NCI-H774 (cell line): Measurements from ENCODE around the gene COL23A1.

Experiments
- DNase-seq: peaks from one replicate; lab custom pipeline; 2025; lab: John Stamatoyannopoulos, UW

Gene COL23A1

GRCh38 chr5:178590141-178590923, at the start of gene COL23A1:
COL23A1 (minus strand) TSS chr5:178590393.
- no peak for DNase-seq

- DNase-seq = no peak
Observed at GRCh38 chr5:178637356-178638074, 47.3 kb upstream of the COL23A1 start.

GRCh38 chr5:178632285-178632684, 42.1 kb upstream of the COL23A1 start:
- no peak for DNase-seq

GRCh38 chr5:178630951-178631350, 40.8 kb upstream of the COL23A1 start:
- no peak for DNase-seq

- DNase-seq = no peak
Observed at GRCh38 chr5:178630475-178630930, 40.3 kb upstream of the COL23A1 start.

- no peak for DNase-seq
Observed at GRCh38 chr5:178627259-178627598, 37.0 kb upstream of the COL23A1 start.

- peak; percentile 90 for DNase-seq
Observed at GRCh38 chr5:178626484-178627258, 36.5 kb upstream of the COL23A1 start, which contains the start of gene CLK4. CLK4 (minus strand) TSS chr5:178627050; CDS start chr5:178623416, 3,634 bp downstream.

GRCh38 chr5:178625679-178626483, 35.7 kb upstream of the COL23A1 start:
- no peak for DNase-seq

GRCh38 chr5:178624631-178625546, 34.7 kb upstream of the COL23A1 start:
- DNase-seq = no peak

- DNase-seq = no peak
Observed at GRCh38 chr5:178622679-178623247, 32.6 kb upstream of the COL23A1 start.

GRCh38 chr5:178619390-178619789, 29.2 kb upstream of the COL23A1 start:
- DNase-seq = no peak

- no peak for DNase-seq
Observed at GRCh38 chr5:178612299-178612698, 22.1 kb upstream of the COL23A1 start.

GRCh38 chr5:178606269-178606668, 16.1 kb upstream of the COL23A1 start:
- DNase-seq = no peak

- no peak for DNase-seq
Observed at GRCh38 chr5:178605788-178606187, 15.6 kb upstream of the COL23A1 start.

- no peak for DNase-seq
Observed at GRCh38 chr5:178602752-178603151, 12.6 kb upstream of the COL23A1 start.

- DNase-seq = no peak
Observed at GRCh38 chr5:178595750-178596149, 5.6 kb upstream of the COL23A1 start.

GRCh38 chr5:178595150-178595549, 5.0 kb upstream of the COL23A1 start:
- DNase-seq = no peak

GRCh38 chr5:178590924-178591423, 781 bp upstream of the COL23A1 start:
- DNase-seq = no peak

GRCh38 chr5:178589180-178590140, 733 bp downstream of the COL23A1 start:
- no peak for DNase-seq
